Right lobe of liver (tissue), 4 donors: Measurements from ENCODE around the gene SAP30BP.

Experiments
- CTCF ChIP-seq, 4 donors: fragments of 200-600 bp in 3 of 4; fragments of 450-650 bp in 1 of 4; IDR thresholded peaks; one replicate each; pipeline versions ENCODE4 v1.5.1 to v1.8.0; 2016 to 2022; ENCODE audit warnings: antibody characterized with exemption in 4 of 4, mild to moderate bottlenecking in 2 of 4
- POLR2A ChIP-seq: fragments of 450-650 bp; IDR thresholded peaks from one replicate; pipeline ENCODE4 v1.6.1; 2017; ENCODE audit warnings: antibody characterized with exemption, mild to moderate bottlenecking
- donor health status: DM: no; HTN: no; CAD: no.
- donor health status: DM: no; HTN: no; CAD: no.
- donor health status: DM: no; HTN: yes; CAD: no.

DNA sequence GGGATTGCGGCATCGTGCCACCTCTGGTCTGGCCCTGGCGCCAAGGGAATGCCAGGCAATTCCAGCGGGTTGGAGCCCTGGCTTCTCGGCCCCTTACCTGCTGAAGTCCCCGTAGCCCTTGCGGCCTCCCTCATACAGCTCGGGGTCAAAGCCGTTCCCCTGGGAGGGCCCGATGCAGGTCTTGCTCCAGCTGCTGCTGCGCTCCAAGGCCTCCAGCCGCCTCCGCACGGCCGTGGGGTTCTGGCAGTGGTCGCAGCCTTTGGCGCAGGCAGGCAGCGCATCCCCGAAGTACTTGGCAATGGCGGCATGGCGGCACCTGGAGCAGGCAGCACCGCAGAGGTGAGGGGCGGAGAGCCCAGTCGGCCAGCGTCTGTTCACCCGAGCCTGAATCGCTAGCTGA is 35.8 kb upstream of the SAP30BP start:
- TF ChIP-seq CTCF (IDR thresholded peaks at IDR 0.05) (no peak), POLR2A (no peak)
